BE2C (cell line): ENCODE data around the gene CEP85L.

Source experiments
- DNase-seq: peaks from one replicate; pipeline ENCODE4 v3.0.0-alpha.2; 2020
- H3K27me3 ChIP-seq: fragments of 250-450 bp; sonication (Bioruptor Pico); 2 replicates; pipeline ENCODE4 v1.5.1; 2020; ENCODE audit warnings: mild to moderate bottlenecking
- H3K36me3 ChIP-seq: fragments of 250-450 bp; sonication (Bioruptor Pico); 2 replicates; pipeline ENCODE4 v1.5.1; 2020; ENCODE audit warnings: mild to moderate bottlenecking
- H3K4me1 ChIP-seq: fragments of 250-450 bp; sonication (Bioruptor Pico); 2 replicates; pipeline ENCODE4 v1.5.1; 2020
- H3K4me3 ChIP-seq: 2 replicates; pipeline ENCODE4 v1.5.1; 2011; ENCODE audit warnings: low read depth, low read length
- H3K9me3 ChIP-seq: fragments of 250-450 bp; sonication (Bioruptor Pico); 2 replicates; pipeline ENCODE4 v1.5.1; 2020
- TF ChIP-seq, protein P1 (sequence below): IDR thresholded peaks from 2 replicates; pipeline ENCODE4 v1.5.1; 2012; ENCODE audit warnings: mild to moderate bottlenecking, low read depth, low read length

Gene CEP85L

DNA sequence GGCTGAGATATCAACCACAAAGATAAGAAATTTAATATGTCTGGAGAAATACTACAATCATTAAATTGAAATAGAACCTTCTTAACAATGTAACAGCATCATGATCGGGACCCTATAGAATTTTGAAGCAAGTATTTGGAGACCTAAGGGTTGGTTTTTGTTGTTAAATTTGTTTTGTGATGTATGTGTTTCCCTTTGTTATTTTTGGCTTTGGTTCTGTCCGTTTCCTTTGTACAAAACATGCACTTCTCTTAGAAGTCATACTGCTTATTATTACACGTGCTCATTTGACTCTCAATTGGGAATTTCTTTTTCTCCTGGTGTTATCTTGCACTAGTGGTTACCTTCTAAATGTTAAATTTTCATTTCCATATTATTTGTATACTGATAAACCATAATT is 107.3 kb downstream of the CEP85L start:
- TF ChIP-seq, protein P1, sequence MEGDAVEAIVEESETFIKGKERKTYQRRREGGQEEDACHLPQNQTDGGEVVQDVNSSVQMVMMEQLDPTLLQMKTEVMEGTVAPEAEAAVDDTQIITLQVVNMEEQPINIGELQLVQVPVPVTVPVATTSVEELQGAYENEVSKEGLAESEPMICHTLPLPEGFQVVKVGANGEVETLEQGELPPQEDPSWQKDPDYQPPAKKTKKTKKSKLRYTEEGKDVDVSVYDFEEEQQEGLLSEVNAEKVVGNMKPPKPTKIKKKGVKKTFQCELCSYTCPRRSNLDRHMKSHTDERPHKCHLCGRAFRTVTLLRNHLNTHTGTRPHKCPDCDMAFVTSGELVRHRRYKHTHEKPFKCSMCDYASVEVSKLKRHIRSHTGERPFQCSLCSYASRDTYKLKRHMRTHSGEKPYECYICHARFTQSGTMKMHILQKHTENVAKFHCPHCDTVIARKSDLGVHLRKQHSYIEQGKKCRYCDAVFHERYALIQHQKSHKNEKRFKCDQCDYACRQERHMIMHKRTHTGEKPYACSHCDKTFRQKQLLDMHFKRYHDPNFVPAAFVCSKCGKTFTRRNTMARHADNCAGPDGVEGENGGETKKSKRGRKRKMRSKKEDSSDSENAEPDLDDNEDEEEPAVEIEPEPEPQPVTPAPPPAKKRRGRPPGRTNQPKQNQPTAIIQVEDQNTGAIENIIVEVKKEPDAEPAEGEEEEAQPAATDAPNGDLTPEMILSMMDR: no peak
- no peak for DNase-seq
- Histone ChIP-seq H3K36me3 (no peaks in the 10 kb centered on the region), H3K27me3 (no peaks in the 10 kb centered on the region), H3K9me3 (no peaks in the 10 kb centered on the region), H3K4me1 (no peaks in the 10 kb centered on the region), H3K4me3 (no peak overlapping the region)

DNA sequence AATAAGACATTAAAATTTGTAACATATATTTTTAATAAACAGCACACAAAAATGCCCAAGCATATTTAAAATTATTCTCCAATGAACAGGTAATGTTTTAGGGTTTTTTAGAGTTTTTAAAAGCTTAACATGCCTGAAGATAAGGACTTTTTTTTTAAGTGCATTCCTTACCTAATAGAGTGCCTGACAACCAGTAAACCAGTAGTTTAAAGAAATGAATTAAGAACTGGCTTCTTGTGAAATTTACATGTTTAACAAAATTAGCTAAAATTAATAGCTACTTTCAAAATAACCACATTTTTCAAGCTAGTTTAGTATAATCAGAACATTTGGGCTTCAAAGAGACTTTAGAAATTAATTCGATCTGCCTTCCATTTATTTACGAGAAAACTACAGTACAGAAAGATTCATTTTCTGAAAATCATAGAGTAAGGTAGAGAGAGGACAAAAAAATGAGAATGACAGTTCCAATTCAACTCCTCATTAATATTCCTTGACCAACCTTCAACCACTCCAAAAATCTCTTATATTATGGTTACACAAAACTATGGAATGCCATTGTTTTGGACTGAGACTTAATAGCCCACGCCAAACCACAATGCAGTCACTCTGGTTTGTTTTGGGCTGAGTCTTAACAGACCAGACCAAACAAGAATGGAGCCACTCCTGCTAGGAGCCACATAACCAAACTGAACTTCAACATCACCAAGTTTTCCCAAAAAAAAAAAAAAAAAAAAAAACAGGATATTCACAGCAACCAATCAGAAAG is 109.0 kb downstream of the CEP85L start:
- no peak for DNase-seq
- TF ChIP-seq, protein P1: no peak
- H3K9me3 ChIP-seq: no peaks in the 10 kb centered on the region
- H3K4me1 ChIP-seq: no peaks in the 10 kb centered on the region
- no peak overlapping the region for H3K4me3 ChIP-seq
- no peaks in the 10 kb centered on the region for H3K36me3 ChIP-seq
- H3K27me3 ChIP-seq: no peaks in the 10 kb centered on the region

DNA sequence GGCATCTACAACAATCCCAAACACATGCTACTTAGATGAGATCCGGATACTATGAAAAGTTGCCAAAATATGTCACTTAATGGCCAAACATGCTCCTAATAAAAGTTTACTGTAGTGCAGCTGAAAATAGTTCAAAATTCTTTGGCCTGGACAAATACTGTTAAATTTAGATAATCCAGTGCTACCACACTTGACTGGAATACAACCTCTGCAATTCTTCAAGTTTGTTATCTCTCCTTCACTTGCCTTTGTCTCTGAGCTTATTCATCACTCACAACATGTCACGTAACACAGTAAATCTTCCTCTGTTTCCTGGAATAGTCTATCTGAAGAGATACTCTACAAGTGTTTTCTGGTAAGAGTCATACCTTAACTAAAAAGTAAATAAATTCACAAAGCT is 113.8 kb downstream of the CEP85L start:
- Histone ChIP-seq H3K36me3 (no peaks in the 10 kb centered on the region), H3K27me3 (no peaks in the 10 kb centered on the region), H3K4me3 (no peak overlapping the region), H3K4me1 (no peaks in the 10 kb centered on the region), H3K9me3 (no peaks in the 10 kb centered on the region)
- no peak for DNase-seq
- TF ChIP-seq, protein P1: no peak

DNA sequence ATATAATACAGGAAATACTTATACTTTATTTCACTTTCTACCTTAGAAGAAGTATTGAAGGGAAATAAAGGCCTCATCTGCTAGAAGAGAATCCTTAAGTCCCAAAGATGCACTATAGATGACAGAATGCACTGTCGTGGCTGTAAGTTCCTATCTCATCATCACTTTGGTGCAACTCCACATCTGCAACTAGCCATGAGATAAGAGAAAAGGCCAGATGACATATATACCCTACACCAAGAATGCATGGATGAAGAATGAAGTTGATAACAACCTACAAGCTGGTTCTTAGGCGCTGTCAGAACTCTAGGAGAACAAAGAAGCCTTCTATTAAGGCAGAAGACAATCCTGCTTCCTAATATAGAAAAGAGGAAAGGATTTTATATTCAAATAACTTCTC is 114.9 kb downstream of the CEP85L start:
- no peaks in the 10 kb centered on the region for H3K27me3 ChIP-seq
- no peaks in the 10 kb centered on the region for H3K4me1 ChIP-seq
- no peak overlapping the region for H3K4me3 ChIP-seq
- TF ChIP-seq, protein P1: no peak
- H3K36me3 ChIP-seq: no peaks in the 10 kb centered on the region
- H3K9me3 ChIP-seq: no peaks in the 10 kb centered on the region
- no peak for DNase-seq

DNA sequence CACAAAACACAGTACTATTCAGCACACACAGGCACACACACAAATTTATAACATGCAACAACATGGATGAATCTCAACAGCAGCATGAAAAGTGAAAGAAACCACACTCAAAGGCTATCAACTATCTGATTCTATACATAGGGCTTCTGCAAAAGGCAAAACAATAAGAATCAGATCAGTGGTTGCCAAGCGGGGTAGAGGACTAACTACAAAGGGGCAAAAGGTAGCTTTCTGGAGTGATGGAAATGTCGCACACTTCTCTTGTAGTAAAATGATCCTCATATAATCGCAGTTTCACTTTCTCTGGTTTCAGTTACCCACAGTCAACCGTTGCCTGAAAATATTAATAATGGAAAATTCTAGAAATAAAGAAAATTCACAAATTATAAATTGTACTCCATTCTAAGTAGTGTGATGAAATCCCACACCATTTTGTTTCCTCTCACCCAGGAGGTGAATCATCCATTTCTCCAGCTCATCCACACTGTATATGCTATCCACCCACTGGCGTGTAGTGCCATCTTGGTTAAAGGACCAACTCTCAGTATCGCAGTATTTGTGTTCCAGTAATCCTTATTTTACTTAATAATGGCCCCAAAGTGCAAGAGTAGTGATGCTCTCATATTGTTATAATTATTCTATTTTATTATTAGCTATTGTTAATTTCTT is 116.1 kb downstream of the CEP85L start:
- no peaks in the 10 kb centered on the region for H3K9me3 ChIP-seq
- no peaks in the 10 kb centered on the region for H3K4me1 ChIP-seq
- no peaks in the 10 kb centered on the region for H3K27me3 ChIP-seq
- no peaks in the 10 kb centered on the region for H3K36me3 ChIP-seq
- no peak for DNase-seq
- TF ChIP-seq, protein P1: no peak
- H3K4me3 ChIP-seq: no peak overlapping the region

DNA sequence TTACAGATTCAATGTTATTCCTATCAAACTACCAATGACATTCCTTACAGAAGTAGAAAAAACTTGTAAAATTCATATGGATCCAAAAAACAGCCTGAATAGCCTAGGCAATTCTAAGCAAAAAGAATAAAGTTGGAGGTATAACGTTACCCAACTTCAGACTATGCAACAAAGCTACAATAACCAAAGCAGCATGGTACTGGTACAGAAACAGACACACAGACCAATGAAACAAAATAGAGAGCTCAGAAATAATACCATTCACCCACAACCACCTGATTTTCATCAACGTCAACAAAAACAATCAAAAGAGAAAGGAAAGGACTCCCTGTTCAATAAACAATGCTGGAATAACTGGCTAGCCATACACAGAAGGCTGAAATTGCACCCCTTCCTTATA is 120.4 kb downstream of the CEP85L start:
- no peaks in the 10 kb centered on the region for H3K27me3 ChIP-seq
- TF ChIP-seq, protein P1: no peak
- no peak for DNase-seq
- no peak overlapping the region for H3K4me3 ChIP-seq
- H3K9me3 ChIP-seq: no peaks in the 10 kb centered on the region
- H3K4me1 ChIP-seq: no peaks in the 10 kb centered on the region
- no peaks in the 10 kb centered on the region for H3K36me3 ChIP-seq
